Lower leg skin (tissue), 3 donors: ENCODE measurements around the gene XG.

ENCODE experiments used
- POLR2A ChIP-seq, 2 donors: fragments of 450-650 bp; IDR thresholded peaks; one replicate each; pipeline ENCODE4 v1.6.1; 2016 to 2017; ENCODE audit warnings: antibody characterized with exemption in 2 of 2, mild to moderate bottlenecking in 1 of 2, moderate library complexity in 1 of 2
- TF ChIP-seq, protein P1 (sequence below), 3 donors: fragments of 450-650 bp; IDR thresholded peaks; one replicate each; pipeline ENCODE4 v1.5.1; 2016; ENCODE audit warnings: antibody characterized with exemption in 3 of 3, mild to moderate bottlenecking in 3 of 3, moderate library complexity in 2 of 3

DNA sequence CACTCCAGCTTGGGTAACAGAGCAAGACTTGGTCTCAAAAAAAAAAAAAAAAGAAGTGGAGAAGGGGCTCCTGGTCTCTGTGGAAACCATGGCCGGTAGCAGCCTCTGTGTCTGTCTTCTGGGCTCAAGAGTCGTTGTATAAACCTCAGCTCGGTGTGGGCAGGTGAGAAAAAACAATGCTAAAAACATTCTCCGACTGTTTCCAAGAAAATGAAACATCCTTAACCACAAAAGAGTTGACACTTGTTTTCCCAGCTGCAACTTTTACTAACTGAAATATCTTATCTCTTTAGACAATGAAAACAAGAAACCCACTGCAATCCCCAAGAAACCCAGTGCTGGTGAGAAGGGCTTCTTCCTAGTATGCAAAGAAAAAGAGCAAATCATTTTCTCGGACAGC is 34.5 kb upstream of the XG start:
- TF ChIP-seq, protein P1, sequence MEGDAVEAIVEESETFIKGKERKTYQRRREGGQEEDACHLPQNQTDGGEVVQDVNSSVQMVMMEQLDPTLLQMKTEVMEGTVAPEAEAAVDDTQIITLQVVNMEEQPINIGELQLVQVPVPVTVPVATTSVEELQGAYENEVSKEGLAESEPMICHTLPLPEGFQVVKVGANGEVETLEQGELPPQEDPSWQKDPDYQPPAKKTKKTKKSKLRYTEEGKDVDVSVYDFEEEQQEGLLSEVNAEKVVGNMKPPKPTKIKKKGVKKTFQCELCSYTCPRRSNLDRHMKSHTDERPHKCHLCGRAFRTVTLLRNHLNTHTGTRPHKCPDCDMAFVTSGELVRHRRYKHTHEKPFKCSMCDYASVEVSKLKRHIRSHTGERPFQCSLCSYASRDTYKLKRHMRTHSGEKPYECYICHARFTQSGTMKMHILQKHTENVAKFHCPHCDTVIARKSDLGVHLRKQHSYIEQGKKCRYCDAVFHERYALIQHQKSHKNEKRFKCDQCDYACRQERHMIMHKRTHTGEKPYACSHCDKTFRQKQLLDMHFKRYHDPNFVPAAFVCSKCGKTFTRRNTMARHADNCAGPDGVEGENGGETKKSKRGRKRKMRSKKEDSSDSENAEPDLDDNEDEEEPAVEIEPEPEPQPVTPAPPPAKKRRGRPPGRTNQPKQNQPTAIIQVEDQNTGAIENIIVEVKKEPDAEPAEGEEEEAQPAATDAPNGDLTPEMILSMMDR (IDR thresholded peaks at IDR 0.05) = no peak
- TF ChIP-seq POLR2A (IDR thresholded peaks at IDR 0.05) = no peak
